HG03558 (cell line): ENCODE measurements around the gene DAG1.

Experiments
- ATAC-seq: cut with Tn5 transposase; IDR thresholded peaks from one replicate; pipeline ENCODE4 v1.9.1; 2021; ENCODE audit warnings: moderate number of reproducible peaks; ENCODE audit not compliant: unreplicated experiment; ENCODE audit errors: extremely low read depth

The DAG1 gene

DNA sequence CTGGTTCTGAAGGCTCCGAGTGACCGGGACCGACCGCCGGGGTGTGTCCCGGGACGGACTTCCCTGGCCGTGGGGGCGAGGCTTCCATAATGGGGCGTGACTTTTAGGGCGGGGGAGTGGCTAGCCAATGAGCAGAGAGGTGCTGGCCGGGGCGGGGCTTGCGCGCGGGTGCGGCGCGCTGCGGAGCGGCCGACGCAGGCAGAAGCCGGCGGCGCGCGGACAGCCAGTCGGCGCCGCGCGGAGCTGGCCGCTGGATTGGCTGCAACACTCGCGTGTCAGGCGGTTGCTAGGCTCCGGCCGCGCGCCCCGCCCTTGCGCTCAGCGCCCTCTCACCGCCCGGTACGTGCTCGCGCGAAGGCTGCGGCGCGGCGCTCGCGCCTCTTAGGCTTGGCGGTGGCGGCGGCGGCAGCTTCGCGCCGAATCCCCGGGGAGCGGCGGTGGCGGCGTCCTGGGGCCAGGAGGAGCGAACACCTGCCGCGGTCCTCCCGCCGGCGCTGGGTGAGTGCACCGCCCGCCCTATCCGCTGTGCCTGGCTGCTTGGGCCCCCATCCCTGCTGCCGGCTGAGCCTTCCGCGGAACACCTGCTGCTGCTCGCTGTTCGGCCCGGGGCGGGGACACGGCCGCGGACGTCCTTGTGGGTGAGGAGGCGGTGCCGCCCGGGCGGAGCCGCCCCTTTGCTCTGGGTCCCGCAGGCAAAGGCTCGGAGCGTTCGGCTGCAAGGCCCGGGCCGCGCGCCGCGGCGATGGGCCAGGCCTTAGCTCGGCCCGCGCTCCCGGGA is at the start of gene DAG1:
TSS of gene DAG1 (plus strand) at position 332 of the 778 bp plus-strand sequence. CDS start 40,268 bp downstream, outside the sequence.
- ATAC-seq = peak; percentile 56

DNA sequence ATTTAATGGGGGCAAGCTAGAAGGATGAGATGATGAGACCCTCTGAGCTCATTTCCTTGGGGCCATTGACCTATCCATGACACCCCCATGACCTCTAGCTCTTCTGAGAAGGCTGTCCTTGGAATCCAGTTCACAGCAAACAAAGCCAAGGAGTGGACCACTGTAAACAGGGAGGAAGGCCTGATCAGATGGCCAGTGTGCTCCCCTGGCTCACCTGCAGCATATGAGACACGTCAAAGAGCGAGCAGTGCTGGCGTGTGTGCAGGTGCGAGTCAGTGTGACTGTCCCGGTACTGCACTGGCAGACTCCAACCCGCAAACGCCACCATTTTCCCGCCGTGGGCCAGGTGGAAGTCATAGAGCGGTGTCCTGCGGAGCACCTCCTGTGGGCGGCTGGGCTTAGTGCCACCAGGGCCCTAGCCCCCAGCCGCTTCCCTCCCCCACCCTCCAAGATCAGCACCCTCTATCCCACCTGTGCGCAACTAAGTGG is 48.1 kb upstream of the DAG1 start:
- no peak for ATAC-seq

DNA sequence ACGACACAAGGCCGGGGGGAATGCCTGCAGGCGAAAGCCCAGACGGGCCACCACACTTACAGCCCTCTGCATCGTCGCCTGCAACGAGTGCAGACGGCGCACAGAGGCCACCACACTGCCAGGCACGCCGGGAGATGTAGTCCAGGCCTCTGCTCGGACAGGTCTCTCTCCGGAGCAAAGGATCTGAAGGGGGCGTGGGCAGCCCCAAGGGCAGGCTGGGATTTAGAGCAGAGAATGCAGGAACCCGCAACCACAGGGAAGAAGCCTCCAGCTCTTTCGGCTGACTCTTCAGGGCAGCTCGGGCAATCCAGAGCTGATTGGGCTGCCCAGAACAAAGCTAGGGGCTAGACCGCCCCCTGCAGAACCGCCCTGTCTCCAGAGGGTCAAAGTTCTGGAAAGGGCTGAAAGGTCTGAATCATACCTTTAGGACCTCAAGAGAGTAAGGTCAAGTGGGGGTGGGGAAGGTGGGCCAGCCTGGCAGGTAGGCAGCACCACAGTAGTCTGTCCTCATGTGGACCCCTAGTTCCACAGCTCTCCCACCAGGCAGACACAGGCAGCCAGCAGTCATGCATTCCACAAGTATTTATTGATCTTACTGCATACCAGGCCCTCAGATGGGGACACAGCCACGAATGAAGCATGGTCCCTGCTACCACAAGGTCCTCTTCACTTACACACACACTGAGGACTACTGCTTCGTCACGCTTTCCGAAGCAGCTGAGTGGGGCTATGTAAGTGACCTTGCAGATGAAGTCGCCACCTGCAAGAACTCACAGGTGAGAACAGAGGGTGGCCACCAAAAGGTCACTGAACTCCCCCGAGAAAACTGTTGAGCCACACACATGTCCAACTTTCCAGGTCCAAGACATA is 47.5 kb upstream of the DAG1 start, which contains the start of gene AMT:
TSS of gene AMT (minus strand) at position 95 of the 870 bp plus-strand sequence. CDS start at position 72, 23 bp downstream.
- no peak for ATAC-seq

DNA sequence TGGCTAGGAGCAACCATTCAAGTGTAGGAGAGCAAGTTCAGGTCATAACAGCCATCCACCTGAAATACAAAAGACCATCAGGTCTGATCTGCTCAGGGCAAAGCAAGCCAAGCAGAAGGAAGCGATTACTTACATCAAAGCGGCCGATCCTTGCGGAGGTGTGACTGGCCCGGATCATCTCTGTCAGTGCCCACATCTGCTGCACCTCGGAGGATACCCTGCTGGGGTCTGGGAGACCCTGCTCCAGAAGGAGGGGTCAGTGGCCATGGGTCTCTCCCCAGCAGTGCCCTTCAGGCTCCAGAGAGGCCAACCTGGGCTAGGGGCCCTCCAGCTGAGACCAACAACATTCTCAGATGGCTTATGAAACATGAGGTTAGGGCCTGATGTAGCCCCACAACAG is 45.3 kb upstream of the DAG1 start:
- no peak for ATAC-seq

DNA sequence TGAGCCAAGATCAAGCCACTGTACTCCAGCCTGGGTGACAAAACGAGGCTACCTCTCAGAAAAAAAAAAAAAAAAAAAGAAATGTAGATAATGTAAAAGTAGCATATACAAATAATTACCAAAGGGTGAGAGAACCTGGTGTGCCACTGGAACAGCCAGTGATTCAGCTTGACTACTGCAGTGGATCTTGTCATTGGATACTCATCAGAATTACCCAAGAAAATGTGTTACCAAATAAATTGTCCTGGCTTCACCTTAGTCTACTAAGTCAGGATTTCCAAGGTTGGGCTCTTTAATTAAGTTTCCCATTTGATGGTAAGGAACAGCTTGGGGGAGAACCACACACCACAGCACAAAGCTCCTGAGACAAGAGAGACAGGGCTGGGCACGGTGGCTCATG is 42.5 kb upstream of the DAG1 start:
- ATAC-seq = no peak

DNA sequence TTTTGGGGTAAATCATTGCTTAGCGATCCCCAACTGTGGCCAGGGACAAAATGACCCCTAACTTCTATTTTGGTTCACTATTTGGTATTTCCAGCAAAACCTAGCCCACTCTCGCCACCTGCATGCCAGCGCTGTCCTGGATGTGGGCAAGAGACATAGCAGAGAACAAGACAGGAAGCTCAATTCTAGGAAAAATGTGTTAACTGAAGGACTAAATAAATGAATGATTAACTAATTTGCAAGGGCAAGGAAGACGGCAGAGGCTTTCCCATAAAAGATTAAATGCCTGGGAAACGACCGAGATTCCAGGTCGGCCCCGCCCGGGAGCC is 41.4 kb upstream of the DAG1 start:
- no peak for ATAC-seq

DNA sequence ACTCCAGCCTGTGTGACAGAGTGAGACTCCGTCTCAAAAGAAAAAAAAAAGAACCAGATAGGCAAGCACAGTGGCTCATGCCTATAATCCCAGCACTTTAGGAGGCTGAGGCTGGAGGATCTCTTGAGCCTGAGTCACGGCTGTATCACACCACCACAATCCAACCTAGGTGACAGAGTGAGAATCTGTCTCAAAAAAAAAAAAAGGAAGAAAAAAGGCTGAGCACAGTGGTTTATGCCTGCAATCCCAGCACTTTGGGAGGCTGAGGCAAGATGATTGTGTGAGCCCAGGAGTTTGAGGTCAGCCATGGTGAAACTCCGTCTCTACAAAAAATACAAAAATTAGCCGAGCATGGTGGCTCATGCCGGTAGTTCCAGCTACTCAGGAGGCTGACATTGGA is 35.3 kb upstream of the DAG1 start:
- no peak for ATAC-seq

DNA sequence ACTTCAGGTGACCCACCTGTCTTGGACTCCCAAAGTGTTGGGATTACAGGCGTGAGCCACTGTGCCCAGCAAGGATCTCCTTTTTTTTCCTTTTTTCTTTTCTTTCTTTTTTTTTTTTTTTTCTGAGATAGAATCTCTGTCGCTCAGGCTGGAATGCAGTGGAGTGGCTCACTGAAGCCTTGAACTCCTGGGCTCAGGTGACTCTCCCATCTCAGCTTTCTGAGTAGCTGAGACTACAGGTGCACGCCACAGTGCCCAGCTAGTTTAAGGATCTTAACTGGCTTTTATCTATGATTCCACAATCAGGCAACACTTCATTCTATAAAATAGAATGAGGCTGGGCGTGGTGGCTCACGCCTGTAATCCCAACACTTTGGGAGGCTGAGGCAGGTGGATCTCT is 24.7 kb upstream of the DAG1 start:
- no peak for ATAC-seq

DNA sequence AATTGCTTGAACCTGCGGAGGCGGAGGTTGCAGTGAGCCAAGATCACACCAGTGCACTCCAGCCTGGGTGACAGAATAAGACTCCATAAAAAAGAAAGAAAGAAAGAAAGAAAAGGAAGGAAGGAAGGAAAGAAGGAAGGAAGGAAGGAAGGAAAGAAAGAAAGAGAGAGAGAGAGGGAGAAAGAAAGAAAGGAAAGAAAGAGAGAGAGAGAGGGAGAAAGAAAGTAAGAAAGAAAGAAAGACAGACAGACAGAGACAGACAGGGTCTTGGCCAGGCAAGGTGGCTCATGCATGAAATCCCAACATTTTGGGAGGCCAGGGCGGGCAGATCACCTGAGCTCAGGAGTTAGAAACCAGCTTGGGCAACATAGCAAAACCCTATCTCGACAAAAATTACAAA is 16.4 kb upstream of the DAG1 start:
- ATAC-seq = no peak

DNA sequence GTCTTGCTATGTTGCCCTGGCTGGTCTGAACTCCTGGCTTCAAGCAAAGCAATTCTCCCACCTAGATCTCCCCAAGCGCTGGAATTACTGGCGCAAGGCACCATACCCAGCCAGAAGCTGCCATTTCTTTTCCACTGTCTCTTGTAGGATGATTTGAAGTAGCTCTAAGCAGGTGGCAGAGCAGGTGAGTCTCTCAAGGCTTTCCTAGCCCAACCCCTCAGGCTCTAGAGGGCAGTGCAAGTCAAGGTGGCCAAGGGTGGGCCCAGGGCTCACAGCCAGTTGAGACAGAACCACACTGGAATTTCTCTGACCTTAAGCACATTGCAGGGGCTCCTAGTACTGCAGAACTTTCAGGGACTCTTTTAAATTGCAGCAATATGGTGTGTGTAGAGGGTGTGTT is 15.6 kb upstream of the DAG1 start:
- no peak for ATAC-seq

DNA sequence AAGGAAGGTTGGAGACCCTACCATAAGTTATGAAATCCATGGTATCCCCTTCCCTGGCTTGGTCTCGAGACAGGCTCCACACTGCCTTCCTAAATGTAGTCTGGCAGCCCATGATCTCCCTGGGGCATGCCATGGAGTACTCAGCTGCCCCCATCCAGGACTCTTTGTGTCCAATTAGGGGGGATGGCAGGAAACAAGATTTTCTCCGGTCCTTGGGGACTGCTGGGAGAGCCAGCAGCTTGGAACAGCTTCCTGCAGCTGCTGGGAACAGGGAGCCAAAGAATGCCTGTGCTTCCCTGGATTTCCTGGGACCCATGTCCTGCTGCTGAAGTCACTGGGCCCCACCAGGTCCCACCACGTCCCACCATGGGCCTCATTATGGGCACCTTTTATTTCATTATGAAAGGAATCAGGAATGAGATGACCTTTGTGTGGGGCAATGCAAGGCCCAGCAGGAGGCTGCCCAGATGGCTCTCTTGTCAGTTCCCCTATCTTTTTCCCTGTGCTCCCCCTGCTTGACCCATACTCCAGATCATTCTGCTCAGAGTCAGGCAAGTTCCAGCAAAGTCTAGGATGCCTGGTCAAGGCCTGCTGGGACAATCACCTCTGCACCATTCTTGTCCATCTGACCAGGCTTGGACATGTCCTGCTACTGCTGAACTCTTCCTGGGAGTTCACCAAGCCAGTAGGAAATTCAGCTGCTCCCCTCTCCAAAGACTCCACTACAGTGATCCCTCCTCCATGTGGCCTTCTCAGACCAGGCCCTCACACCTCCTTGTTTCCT is 15.0 kb upstream of the DAG1 start:
- ATAC-seq = no peak

DNA sequence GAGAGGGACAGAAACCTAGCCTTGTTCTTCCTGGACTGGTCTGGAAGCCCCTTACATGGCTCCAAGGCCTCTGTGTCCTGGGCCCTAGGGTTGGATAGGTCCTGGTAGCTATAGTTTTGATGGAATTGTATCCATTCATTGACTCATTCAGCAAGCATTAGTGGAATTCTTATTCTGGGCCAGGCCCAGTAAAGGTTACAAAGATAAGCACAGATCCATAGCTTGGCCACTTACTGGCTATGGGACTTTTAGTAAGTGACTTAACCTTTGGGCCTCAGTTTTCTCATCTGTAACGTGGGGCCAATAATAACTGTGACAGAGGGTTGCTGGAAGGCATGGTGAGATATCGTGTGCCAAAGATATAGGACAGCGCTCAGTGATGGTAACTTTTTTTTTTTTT is 13.6 kb upstream of the DAG1 start:
- ATAC-seq = no peak

DNA sequence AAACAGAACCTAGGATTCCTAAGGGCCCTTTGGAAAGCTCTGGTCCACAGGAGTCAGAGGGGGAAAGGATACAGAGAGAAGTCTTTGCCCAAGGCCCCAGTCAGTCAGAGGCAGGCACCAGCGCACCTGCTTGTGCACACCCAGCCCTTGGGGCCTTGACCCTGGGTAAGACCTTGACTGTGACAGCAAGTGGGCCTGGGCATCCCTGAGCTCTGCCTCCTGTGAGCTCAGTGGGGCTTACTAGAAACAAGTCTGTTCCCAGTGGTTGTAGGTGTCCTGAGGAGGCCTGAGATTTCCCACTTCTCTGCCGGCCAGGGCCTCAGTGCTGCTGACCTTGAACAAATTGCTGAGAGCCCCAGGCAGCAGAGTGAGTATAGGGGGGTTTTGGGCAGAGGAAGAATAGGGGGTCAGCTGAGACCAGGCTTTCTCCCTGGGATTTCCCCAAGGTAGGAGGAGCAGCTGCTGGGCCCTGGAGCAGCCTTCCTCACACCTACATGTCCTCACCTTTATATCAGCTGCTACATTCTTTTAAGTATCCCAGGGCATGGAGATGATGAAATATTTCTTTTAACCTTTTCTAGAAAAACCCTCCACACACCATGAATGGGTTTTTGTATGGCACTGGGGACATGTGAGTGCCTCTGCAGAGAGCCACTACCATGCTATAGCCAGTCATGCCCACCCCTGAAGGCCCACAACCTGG is 9.7 kb upstream of the DAG1 start:
- no peak for ATAC-seq

DNA sequence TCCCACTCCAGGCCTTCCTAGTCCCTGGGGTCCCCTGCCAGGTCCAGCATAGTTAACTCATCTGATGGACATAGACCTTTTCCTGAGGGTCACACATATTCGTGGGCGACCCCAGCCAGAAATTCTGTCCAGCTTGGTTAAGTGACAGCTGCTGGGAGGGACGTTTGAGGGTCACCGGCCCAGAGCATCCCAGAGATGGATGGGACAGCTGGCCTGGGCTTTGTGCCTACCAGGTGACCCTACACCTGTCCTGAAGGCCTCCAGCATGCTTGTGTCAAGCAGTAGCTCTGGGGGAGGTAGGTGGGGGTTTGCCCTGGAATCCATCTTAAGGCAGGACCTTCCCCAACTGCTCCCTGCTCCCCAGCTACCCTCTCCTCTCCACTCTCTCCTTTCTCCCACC is 9.1 kb upstream of the DAG1 start:
- no peak for ATAC-seq

DNA sequence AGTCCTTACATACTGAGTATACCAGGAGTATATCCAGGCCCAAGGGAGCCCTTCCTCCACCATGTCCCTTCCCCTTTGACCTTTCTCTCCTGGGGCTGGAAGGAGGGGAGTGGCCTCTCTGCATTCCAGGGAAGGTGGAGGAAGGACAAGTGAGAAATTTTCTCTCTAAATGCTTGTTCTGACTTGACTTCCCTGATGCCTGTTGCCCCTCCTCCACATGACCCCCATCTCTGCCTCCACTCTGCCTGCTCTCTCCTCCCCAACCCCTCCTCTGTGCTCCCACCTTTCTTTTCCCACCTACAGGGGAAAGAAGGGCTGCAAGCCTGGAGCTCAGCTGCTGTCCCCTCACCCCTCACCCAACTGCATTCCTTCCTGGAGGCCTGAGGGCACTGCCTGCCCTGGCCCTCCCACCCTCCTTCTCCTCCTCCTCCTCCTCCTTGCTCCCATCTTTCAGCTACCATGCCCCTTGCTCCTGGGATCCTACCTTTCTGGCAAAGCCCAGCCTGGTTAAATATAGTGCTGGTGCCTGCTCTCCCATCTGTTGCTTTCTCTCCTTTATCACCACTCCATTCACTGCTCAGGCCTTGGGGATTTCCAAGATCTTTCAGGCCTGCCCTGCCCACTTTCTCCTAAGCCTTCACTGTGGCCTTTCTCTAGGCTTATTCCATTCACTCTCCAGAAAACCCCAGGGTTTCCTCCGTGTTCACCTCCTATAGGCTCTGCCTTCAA is 8.5 kb upstream of the DAG1 start:
- no peak for ATAC-seq

DNA sequence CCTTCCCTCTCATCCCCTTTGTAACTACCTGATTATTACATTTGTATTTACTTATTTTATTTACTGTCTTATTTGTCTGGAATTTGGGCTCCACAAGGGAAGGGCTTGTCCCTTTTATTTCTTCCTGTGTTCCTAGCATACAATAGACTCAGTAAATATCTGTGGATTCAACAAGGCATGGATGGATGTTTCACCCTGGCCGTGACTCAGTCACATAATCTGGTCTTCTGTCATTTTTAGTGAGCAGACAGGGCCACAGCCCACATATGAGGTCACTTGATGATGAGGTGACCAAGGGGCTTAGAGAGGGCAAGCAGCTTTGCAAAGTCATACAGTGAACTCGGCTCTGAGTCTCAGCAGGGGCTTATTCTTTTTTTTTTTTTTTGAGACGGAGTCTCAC is 7.8 kb upstream of the DAG1 start:
- no peak for ATAC-seq

DNA sequence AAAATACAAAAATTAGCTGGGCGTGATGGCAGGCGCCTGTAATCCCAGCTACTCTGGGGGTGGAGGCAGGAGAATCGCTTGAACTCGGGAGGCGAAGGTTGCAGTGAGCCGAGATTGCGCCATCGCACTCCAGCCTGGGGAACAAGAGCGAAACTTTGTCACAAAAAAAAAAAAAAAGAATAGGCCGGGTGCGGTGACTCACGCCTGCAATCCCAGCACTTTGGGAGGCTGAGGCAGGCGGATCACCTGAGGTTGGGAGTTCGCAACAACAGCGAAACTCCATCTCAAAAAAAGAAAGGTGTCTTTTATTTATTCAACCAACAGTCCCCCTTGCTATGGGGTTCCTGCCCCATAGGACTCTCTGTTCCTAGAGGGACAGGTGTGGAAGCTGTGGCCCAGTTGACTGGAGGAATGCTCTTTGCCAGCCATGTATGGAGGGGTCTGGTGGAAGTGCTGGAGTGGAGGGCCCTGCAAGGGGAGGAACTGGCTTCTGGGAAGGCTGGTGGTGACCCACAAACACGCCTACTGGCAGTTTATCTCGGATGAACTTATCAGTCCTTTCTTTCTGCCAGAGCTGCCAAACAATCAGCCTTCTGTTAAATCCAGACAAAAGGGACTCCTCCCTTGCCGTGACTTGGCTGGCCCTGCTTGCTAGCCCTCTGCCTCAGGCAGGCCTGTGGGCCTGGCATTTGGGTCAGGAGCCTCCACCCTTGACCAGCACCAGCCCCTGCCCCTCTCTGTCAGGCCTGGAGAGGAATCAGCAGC is 4.6 kb upstream of the DAG1 start:
- ATAC-seq = no peak

DNA sequence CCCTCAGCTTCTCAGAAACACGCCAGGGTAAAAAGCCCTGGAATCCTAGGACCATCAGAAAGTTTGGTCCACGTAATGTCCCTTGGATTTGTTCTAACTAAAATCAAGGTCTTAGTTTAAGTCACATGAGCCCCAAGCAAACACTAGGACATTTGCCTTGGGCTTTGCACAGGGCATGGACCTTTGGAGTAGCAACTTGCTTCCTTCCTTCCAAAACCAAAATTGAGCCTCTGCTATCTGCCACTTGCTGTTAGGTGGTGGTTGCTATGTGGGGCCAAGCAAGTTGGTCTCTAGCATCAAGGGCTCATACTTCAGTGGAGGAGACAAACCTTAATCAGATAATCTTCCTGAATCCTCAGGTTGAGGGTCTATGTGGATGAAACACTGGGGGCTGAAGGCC is 4.0 kb upstream of the DAG1 start:
- ATAC-seq = no peak
